Measurements from ENCODE around the gene MESD.

Gene MESD

GRCh38 chr15:80937718-80938117 is 51.9 kb downstream of the MESD start:
- Mint-ChIP-seq H3K9me3 (no peaks in the 10 kb centered on the region), H3K27ac (no peak overlapping the region), H3K27me3 (no peaks in the 10 kb centered on the region), H3K4me3 (no peak overlapping the region), H3K36me3 (peaks cover 35 to 48% of the 10 kb centered on the region in 2 donors), H3K4me1 (peaks cover 0 to 5% of the 10 kb centered on the region in 2 donors)
- no peak for DNase-seq
- ATAC-seq (replicated peaks) = no peak

GRCh38 chr15:80936288-80937078 is 53.1 kb downstream of the MESD start:
- ATAC-seq (replicated peaks) = no peak
- Mint-ChIP-seq H3K4me3 (no peak overlapping the region), H3K4me1 (peaks cover 0 to 5% of the 10 kb centered on the region in 2 donors), H3K27ac (no peak overlapping the region), H3K36me3 (peaks cover 25 to 38% of the 10 kb centered on the region in 2 donors), H3K27me3 (no peaks in the 10 kb centered on the region), H3K9me3 (no peaks in the 10 kb centered on the region)
- no peak for DNase-seq

- Mint-ChIP-seq H3K4me3 (no peak overlapping the region), H3K27me3 (no peaks in the 10 kb centered on the region), H3K36me3 (peaks cover 14 to 35% of the 10 kb centered on the region in 2 donors), H3K27ac (no peak overlapping the region), H3K4me1 (peaks cover 0 to 5% of the 10 kb centered on the region in 2 donors), H3K9me3 (no peaks in the 10 kb centered on the region)
- ATAC-seq (replicated peaks) (no peak), DNase-seq (no peak)
These were observed 54.8 kb downstream of the MESD start for GRCh38 chr15:80934761-80935221.

GRCh38 chr15:80932989-80933388 is 56.6 kb downstream of the MESD start:
- DNase-seq = no peak
- H3K4me3 Mint-ChIP-seq = no peak overlapping the region
- H3K27ac Mint-ChIP-seq = no peak overlapping the region
- H3K9me3 Mint-ChIP-seq = no peaks in the 10 kb centered on the region
- peaks cover 11 to 35% of the 10 kb centered on the region in 2 donors for H3K36me3 Mint-ChIP-seq
- no peaks in the 10 kb centered on the region for H3K27me3 Mint-ChIP-seq
- H3K4me1 Mint-ChIP-seq = peaks cover 0 to 5% of the 10 kb centered on the region in 2 donors
- ATAC-seq (replicated peaks) = no peak

GRCh38 chr15:80932513-80932815 is 57.2 kb downstream of the MESD start:
- DNase-seq = no peak
- Mint-ChIP-seq H3K27ac (no peak overlapping the region), H3K27me3 (no peaks in the 10 kb centered on the region), H3K36me3 (peaks cover 8 to 31% of the 10 kb centered on the region in 2 donors), H3K4me3 (no peak overlapping the region), H3K4me1 (peaks cover 0 to 5% of the 10 kb centered on the region in 2 donors), H3K9me3 (no peaks in the 10 kb centered on the region)
- ATAC-seq (replicated peaks) = no peak

GRCh38 chr15:80931721-80932512 is 57.7 kb downstream of the MESD start:
- ATAC-seq (replicated peaks) (no peak), DNase-seq (no peak)
- Mint-ChIP-seq H3K27ac (no peak overlapping the region), H3K4me3 (no peak overlapping the region), H3K27me3 (no peaks in the 10 kb centered on the region), H3K9me3 (no peaks in the 10 kb centered on the region), H3K4me1 (peaks cover 0 to 5% of the 10 kb centered on the region in 2 donors), H3K36me3 (peaks cover 6 to 29% of the 10 kb centered on the region in 2 donors)

- Mint-ChIP-seq H3K27ac (no peak overlapping the region), H3K9me3 (no peaks in the 10 kb centered on the region), H3K36me3 (peaks cover under 1 to 21% of the 10 kb centered on the region in 2 donors), H3K4me3 (no peak overlapping the region), H3K4me1 (peaks cover 0 to 5% of the 10 kb centered on the region in 2 donors), H3K27me3 (no peaks in the 10 kb centered on the region)
- ATAC-seq (replicated peaks) (no peak), DNase-seq (no peak)
These were observed 58.4 kb downstream of the MESD start for GRCh38 chr15:80931191-80931590.

GRCh38 chr15:80929689-80930088 is 59.9 kb downstream of the MESD start:
- H3K9me3 Mint-ChIP-seq = no peaks in the 10 kb centered on the region
- H3K36me3 Mint-ChIP-seq = peaks cover 0 to 15% of the 10 kb centered on the region in 2 donors
- no peak overlapping the region for H3K27ac Mint-ChIP-seq
- H3K27me3 Mint-ChIP-seq = no peaks in the 10 kb centered on the region
- ATAC-seq (replicated peaks) = no peak
- peaks cover 0 to 4% of the 10 kb centered on the region in 2 donors for H3K4me1 Mint-ChIP-seq
- DNase-seq = no peak
- no peak overlapping the region for H3K4me3 Mint-ChIP-seq

GRCh38 chr15:80929225-80929624 is 60.4 kb downstream of the MESD start:
- Mint-ChIP-seq H3K4me3 (no peak overlapping the region), H3K9me3 (no peaks in the 10 kb centered on the region), H3K4me1 (no peaks in the 10 kb centered on the region), H3K27me3 (no peaks in the 10 kb centered on the region), H3K27ac (no peak overlapping the region), H3K36me3 (peaks cover 0 to 11% of the 10 kb centered on the region in 2 donors)
- DNase-seq = no peak
- no peak for ATAC-seq (replicated peaks)

- Mint-ChIP-seq H3K9me3 (no peaks in the 10 kb centered on the region), H3K4me1 (no peaks in the 10 kb centered on the region), H3K4me3 (no peak overlapping the region), H3K27me3 (no peaks in the 10 kb centered on the region), H3K27ac (no peak overlapping the region), H3K36me3 (peaks cover 2 to 18% of the 10 kb centered on the region in 2 donors)
- DNase-seq = no peak
- no peak for ATAC-seq (replicated peaks)
These were observed 63.5 kb downstream of the MESD start for GRCh38 chr15:80926126-80926525.

GRCh38 chr15:80925597-80926059 is 64.0 kb downstream of the MESD start:
- no peak overlapping the region for H3K4me3 Mint-ChIP-seq
- H3K36me3 Mint-ChIP-seq = peaks cover 2 to 13% of the 10 kb centered on the region in 2 donors
- H3K4me1 Mint-ChIP-seq = no peaks in the 10 kb centered on the region
- DNase-seq (no peak), ATAC-seq (replicated peaks) (no peak)
- H3K27me3 Mint-ChIP-seq = no peaks in the 10 kb centered on the region
- no peak overlapping the region for H3K27ac Mint-ChIP-seq
- no peaks in the 10 kb centered on the region for H3K9me3 Mint-ChIP-seq

GRCh38 chr15:80924278-80924677 is 65.3 kb downstream of the MESD start:
- H3K4me1 Mint-ChIP-seq = no peaks in the 10 kb centered on the region
- no peaks in the 10 kb centered on the region for H3K27me3 Mint-ChIP-seq
- H3K4me3 Mint-ChIP-seq = no peak overlapping the region
- ATAC-seq (replicated peaks) (no peak), DNase-seq (no peak)
- H3K36me3 Mint-ChIP-seq = peaks cover 2 to 13% of the 10 kb centered on the region in 2 donors
- H3K9me3 Mint-ChIP-seq = no peaks in the 10 kb centered on the region
- no peak overlapping the region for H3K27ac Mint-ChIP-seq

- H3K27me3 Mint-ChIP-seq = no peaks in the 10 kb centered on the region
- H3K27ac Mint-ChIP-seq = no peak overlapping the region
- no peaks in the 10 kb centered on the region for H3K9me3 Mint-ChIP-seq
- no peak for ATAC-seq (replicated peaks)
- peaks cover 2 to 13% of the 10 kb centered on the region in 2 donors for H3K36me3 Mint-ChIP-seq
- DNase-seq = no peak
- no peak overlapping the region for H3K4me3 Mint-ChIP-seq
- no peaks in the 10 kb centered on the region for H3K4me1 Mint-ChIP-seq
These were observed 66.0 kb downstream of the MESD start for GRCh38 chr15:80923668-80924067.

- no peaks in the 10 kb centered on the region for H3K9me3 Mint-ChIP-seq
- DNase-seq (no peak), ATAC-seq (replicated peaks) (no peak)
- no peaks in the 10 kb centered on the region for H3K4me1 Mint-ChIP-seq
- H3K36me3 Mint-ChIP-seq = peaks cover 2 to 13% of the 10 kb centered on the region in 2 donors
- no peak overlapping the region for H3K27ac Mint-ChIP-seq
- no peak overlapping the region for H3K4me3 Mint-ChIP-seq
- H3K27me3 Mint-ChIP-seq = no peaks in the 10 kb centered on the region
These were observed 67.7 kb downstream of the MESD start for GRCh38 chr15:80921736-80922410.

Data from stimulated activated naive B cell treated with anti-CD40 and anti-IgM and Interleukin-4, amounts not matched to agents 10 μg/mL and 1 μg/mL and 100 μg/mL, for 72 hours (primary cell).